Measurements from ENCODE around the gene KDM6B.

The KDM6B gene

GRCh38 chr17:7852919-7853690 lies 19.1 kb downstream of the KDM6B start:
- H3K27ac ChIP-seq (replicated peaks), result no peak overlapping the region
- DNase-seq (ENCODE audit: low read depth in 1 of 2, low spot score in 1 of 2), result no peak
- H3K27me3 ChIP-seq (ENCODE audit: insufficient read depth, poor library complexity, severe bottlenecking), result no peaks in the 10 kb centered on the region

GRCh38 chr17:7853691-7854038 lies 19.6 kb downstream of the KDM6B start:
- no peak for DNase-seq (ENCODE audit: low read depth in 1 of 2, low spot score in 1 of 2)
- Histone ChIP-seq H3K27me3 (ENCODE audit: insufficient read depth, poor library complexity, severe bottlenecking) (no peaks in the 10 kb centered on the region), H3K27ac (replicated peaks) (no peak overlapping the region), H3K4me3 (replicated peaks; ENCODE audit: insufficient read depth, low read length) (no peak overlapping the region)
- TF ChIP-seq SPI1 (IDR thresholded peaks at IDR 0.05; ENCODE audit: borderline replicate concordance, low read depth) (no peak), POLR2AphosphoS5 (IDR thresholded peaks at IDR 0.05; ENCODE audit: low read depth) (no peak), CTCF (IDR thresholded peaks at IDR 0.05; ENCODE audit: insufficient read depth, low read length) (no peak), REST (IDR thresholded peaks at IDR 0.05; ENCODE audit: insufficient replicate concordance, low read depth) (no peak), GABPA (IDR thresholded peaks at IDR 0.05; ENCODE audit: low read depth) (no peak)

More at GRCh38 chr17:7852919-7853690, 19.1 kb downstream of the KDM6B start:
- TF ChIP-seq REST (IDR thresholded peaks at IDR 0.05; ENCODE audit: insufficient replicate concordance, low read depth) (no peak), CTCF (IDR thresholded peaks at IDR 0.05; ENCODE audit: insufficient read depth, low read length) (no peak), SPI1 (IDR thresholded peaks at IDR 0.05; ENCODE audit: borderline replicate concordance, low read depth) (no peak), GABPA (IDR thresholded peaks at IDR 0.05; ENCODE audit: low read depth) (no peak), POLR2AphosphoS5 (IDR thresholded peaks at IDR 0.05; ENCODE audit: low read depth) (no peak)
- no peak overlapping the region for H3K4me3 ChIP-seq (replicated peaks; ENCODE audit: insufficient read depth, low read length)

GRCh38 chr17:7854078-7854777 lies 20.2 kb downstream of the KDM6B start:
- Histone ChIP-seq H3K4me3 (replicated peaks; ENCODE audit: insufficient read depth, low read length) (no peak overlapping the region), H3K27ac (replicated peaks) (no peak overlapping the region), H3K27me3 (ENCODE audit: insufficient read depth, poor library complexity, severe bottlenecking) (no peaks in the 10 kb centered on the region)
- no peak for DNase-seq (ENCODE audit: low read depth in 1 of 2, low spot score in 1 of 2)
- TF ChIP-seq POLR2AphosphoS5 (IDR thresholded peaks at IDR 0.05; ENCODE audit: low read depth) (no peak), CTCF (IDR thresholded peaks at IDR 0.05; ENCODE audit: insufficient read depth, low read length) (no peak), GABPA (IDR thresholded peaks at IDR 0.05; ENCODE audit: low read depth) (no peak), REST (IDR thresholded peaks at IDR 0.05; ENCODE audit: insufficient replicate concordance, low read depth) (no peak), SPI1 (IDR thresholded peaks at IDR 0.05; ENCODE audit: borderline replicate concordance, low read depth) (no peak)
